Pancreas (tissue), 10 donors: ENCODE results near the gene ST7. TPM values are rescaled to one million over a fixed set of nuclear protein-coding genes. Genes with fewer than 3 reads are reported as not detected.

Experiments used
- ATAC-seq, 4 donors: fragments of 200-7000 bp; cut with Tn5 transposase; one replicate each; pipeline versions ENCODE4 v1.8.0 to v1.9.1; 2020; ENCODE audit warnings: mild to moderate bottlenecking in 4 of 4, moderate library complexity in 4 of 4
- DNase-seq, 6 donors: peaks; one replicate each; pipeline ENCODE4 v3.0.0-alpha.2; 2020
- FAIRE-seq: peaks from 2 replicates; lab custom pipeline; 2012; peaks lifted over from hg19 to GRCh38; lab: Jason Lieb, UNC
- H3K27ac ChIP-seq, 4 donors: fragments of 200-600 bp; sonication (generic); 1 replicate in 3 of 4; 2 replicates in 1 of 4; pipeline versions ENCODE4 v1.5.0 to v1.8.0; 2020
- H3K27me3 ChIP-seq, 4 donors: fragments of 200-600 bp; one replicate each; pipeline ENCODE4 v1.8.0; 2021
- H3K36me3 ChIP-seq, 3 donors: fragments of 200-600 bp; sonication (generic) in 1 of 3; one replicate each; pipeline versions ENCODE4 v1.5.0 to v1.8.0; 2020 to 2021
- H3K4me1 ChIP-seq, 3 donors: fragments of 200-600 bp; one replicate each; pipeline ENCODE4 v1.8.0; 2021
- H3K4me3 ChIP-seq, 4 donors: fragments of 200-600 bp; sonication (generic) in 2 of 4; one replicate each; pipeline versions ENCODE4 v1.5.0 to v1.8.0; 2020 to 2021
- H3K9me3 ChIP-seq, 4 donors: fragments of 200-600 bp; one replicate each; pipeline ENCODE4 v1.8.0; 2021
- WGBS, 2 donors: extraction: QIAGEN DNeasy Blood & Tissue Kit; methylation state at CpG; one replicate each; pipeline ENCODE4 v1.1.7; 2013; 5-methylcytosine and 5-hydroxymethylcytosine counted together
- intact Hi-C, 3 donors: fragments of 100-400 bp; cut with DNase I; formaldehyde crosslinking; loops; one replicate each; pipeline versions ENCODE4 v1.11.1 to v1.14.2; 2022
- polyA plus RNA-seq, 2 donors: library from polyadenylated mRNA; stranded (reverse); fragments of 200-250 nt; gene quantifications; one replicate each; pipeline ENCODE4 v1.2.3, GENCODE V29; 2013
- total RNA-seq, 6 donors: library from RNA; stranded (reverse); fragmentation: NEBNext Ultra II Directional in 4 of 6; extraction: Animal tissue kit (Norgen Biotek cat#: 25700) in 4 of 6; gene quantifications; one replicate each; pipeline versions ENCODE4 v1.2.1 to v1.2.4, GENCODE V29; 2021 to 2023
- TF ChIP-seq, protein P1 (sequence below), 4 donors: fragments of 200-600 bp; sonication (generic) in 3 of 4; IDR thresholded peaks; one replicate each; pipeline versions ENCODE4 v1.5.0 to v1.8.0; 2021; ENCODE audit warnings: antibody characterized with exemption in 4 of 4
- donor health status: healthy with polysubstance abuse.
- donor health status: DM: no; HTN: no; CAD: no; lungs with moderate emphysema.
- donor health status: DM: no; HTN: no; CAD: no.
- donor health status: control.
- donor health status: control.
- donor health status: Bipolar disorder and iron deficiency.
- donor health status: DM: yes; HTN: yes; CAD: no.
- donor health status: DM: no; HTN: no; CAD: no.
- donor health status: DM: no; HTN: no; CAD: no.
- donor health status: DM: yes; HTN: yes; CAD: no.

ST7 gene
- total and polyA plus RNA-seq, 8 donors = 8.2 to 20.2 (median 17.1) TPM

DNA sequence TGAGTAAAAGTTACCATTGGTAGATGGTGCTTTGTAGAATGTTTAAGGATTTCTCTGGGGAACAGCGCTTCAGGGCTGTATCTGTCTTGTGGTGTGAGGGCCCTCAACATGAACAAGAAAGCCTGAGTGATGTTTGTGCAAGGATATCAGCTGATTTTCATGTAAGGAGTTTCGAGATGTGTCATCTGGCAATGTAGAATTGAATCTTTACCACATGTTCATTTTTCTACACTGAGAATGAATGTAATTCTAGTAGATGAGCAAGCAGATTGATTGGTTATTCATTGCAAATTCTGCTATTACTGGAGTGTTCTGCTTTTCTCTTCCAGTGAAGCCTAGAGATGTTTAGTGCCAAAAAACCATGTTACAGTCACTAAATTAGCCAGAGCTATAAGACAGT lies 87.7 kb downstream of the ST7 start:
- FAIRE-seq (no peak), DNase-seq (no peak), ATAC-seq (no peak)
- Histone ChIP-seq H3K9me3 (no peaks in the 10 kb centered on the region), H3K27me3 (no peaks in the 10 kb centered on the region), H3K27ac (no peak overlapping the region), H3K4me3 (no peak overlapping the region), H3K36me3 (no peaks in the 10 kb centered on the region), H3K4me1 (peaks cover 0 to 19% (median 9%) of the 10 kb centered on the region in 3 donors)
- 85 to 94% methylated on average over 2 of the region's 2 CpGs for WGBS, 2 donors
- intact Hi-C loops = no loop called here
- TF ChIP-seq, protein P1, sequence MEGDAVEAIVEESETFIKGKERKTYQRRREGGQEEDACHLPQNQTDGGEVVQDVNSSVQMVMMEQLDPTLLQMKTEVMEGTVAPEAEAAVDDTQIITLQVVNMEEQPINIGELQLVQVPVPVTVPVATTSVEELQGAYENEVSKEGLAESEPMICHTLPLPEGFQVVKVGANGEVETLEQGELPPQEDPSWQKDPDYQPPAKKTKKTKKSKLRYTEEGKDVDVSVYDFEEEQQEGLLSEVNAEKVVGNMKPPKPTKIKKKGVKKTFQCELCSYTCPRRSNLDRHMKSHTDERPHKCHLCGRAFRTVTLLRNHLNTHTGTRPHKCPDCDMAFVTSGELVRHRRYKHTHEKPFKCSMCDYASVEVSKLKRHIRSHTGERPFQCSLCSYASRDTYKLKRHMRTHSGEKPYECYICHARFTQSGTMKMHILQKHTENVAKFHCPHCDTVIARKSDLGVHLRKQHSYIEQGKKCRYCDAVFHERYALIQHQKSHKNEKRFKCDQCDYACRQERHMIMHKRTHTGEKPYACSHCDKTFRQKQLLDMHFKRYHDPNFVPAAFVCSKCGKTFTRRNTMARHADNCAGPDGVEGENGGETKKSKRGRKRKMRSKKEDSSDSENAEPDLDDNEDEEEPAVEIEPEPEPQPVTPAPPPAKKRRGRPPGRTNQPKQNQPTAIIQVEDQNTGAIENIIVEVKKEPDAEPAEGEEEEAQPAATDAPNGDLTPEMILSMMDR (IDR thresholded peaks at IDR 0.05) = no peak

DNA sequence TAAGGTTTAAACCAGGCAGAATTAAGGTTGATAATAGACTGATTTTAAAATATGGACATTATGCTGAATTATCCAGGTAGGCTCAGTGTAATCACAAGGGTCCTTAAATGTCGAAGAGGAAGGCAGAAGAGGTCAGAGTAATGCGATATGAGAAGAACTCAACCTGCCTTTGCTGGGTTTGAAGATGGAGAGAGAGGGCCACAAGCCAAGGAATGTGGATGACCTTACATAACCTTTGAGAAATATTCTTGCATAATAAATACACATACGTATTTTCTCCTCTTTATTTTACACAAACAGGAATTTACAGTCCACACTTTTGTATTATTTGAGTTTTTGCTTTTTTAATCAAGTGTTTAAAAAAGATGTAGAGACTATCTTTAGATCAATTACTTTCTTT lies 88.5 kb downstream of the ST7 start:
- intact Hi-C loops = no loop called here
- no peaks in the 10 kb centered on the region for H3K9me3 ChIP-seq
- H3K36me3 ChIP-seq = no peaks in the 10 kb centered on the region
- 81 to 89% methylated on average over 3 of the region's 3 CpGs for WGBS, 2 donors
- DNase-seq (no peak), ATAC-seq (no peak), FAIRE-seq (no peak)
- H3K27me3 ChIP-seq = no peaks in the 10 kb centered on the region
- TF ChIP-seq, protein P1 (IDR thresholded peaks at IDR 0.05) = no peak
- no peak overlapping the region for H3K27ac ChIP-seq
- peaks cover 0 to 12% (median 9%) of the 10 kb centered on the region in 3 donors for H3K4me1 ChIP-seq
- H3K4me3 ChIP-seq = no peak overlapping the region

DNA sequence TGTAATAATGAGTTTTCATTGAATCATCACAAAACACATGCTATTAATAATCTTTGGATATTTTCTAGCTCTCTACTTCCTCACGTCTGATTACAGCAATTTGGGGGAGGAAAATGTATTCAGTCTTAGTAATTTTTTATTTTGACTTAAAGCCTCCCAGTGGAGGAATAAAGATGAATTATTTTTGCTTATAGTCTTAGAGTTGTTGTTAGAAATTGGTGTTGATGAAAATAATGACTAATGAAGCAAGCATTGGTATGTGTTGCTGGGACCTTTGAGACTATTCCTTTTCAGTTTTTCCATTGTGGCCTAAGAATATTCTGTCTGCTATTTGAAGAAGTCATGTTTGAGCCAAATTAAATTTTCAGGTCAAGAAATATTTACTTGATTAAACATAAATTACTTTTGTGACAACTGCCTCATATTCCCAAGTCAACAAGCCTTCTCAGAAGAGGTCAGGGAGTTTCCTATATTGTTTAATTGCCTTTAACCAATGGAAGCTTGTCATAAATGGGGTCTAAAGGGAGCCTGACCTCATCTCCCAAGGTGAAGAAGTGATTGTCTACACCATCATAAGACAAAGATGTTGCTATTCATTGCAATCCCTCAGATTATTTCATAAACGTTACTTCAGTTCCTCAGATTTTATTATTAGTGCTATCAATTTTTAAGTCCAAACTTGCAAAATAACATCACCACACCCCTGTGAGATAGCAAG lies 90.0 kb downstream of the ST7 start:
- WGBS, 2 donors = 59% methylated on average over 2 of the region's 2 CpGs
- TF ChIP-seq, protein P1 (IDR thresholded peaks at IDR 0.05) = no peak
- Histone ChIP-seq H3K36me3 (no peaks in the 10 kb centered on the region), H3K27ac (no peak overlapping the region), H3K4me3 (no peak overlapping the region), H3K4me1 (peaks cover 0 to 21% (median 19%) of the 10 kb centered on the region in 3 donors), H3K9me3 (no peaks in the 10 kb centered on the region), H3K27me3 (no peaks in the 10 kb centered on the region)
- FAIRE-seq = no peak
- intact Hi-C loops = no loop called here
- ATAC-seq = peak in 2 of 4 donors; percentile 18 to 24
- no peak for DNase-seq

DNA sequence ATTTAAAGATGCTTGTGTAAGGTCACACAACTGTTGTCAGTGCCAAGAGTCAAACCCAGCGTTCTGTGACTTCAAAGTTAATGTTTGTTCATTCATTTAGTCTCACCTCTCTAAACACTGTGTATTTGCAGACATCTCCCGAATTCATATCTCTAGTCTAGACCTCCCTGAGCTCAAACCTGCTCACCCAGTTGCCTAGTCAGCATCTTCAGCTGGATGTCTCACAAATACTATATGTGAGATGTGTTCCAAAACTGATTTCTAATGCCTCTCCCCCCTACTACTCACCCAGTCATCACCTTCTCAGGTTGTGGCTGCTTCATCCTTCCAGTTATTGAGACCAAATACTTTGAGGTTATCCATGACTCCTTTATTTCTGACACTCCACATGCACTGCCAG lies 91.4 kb downstream of the ST7 start:
- H3K36me3 ChIP-seq = no peaks in the 10 kb centered on the region
- FAIRE-seq (no peak), DNase-seq (no peak), ATAC-seq (no peak)
- H3K9me3 ChIP-seq = no peaks in the 10 kb centered on the region
- 35 to 37% methylated on average over 2 of the region's 2 CpGs for WGBS, 2 donors
- H3K4me3 ChIP-seq = no peak overlapping the region
- intact Hi-C loops = no loop called here
- peaks cover 10 to 30% (median 24%) of the 10 kb centered on the region in 3 donors for H3K4me1 ChIP-seq
- H3K27me3 ChIP-seq = no peaks in the 10 kb centered on the region
- TF ChIP-seq, protein P1 (IDR thresholded peaks at IDR 0.05) = no peak
- H3K27ac ChIP-seq = no peak overlapping the region
